NCI-H187 treated with DMSO at 0.1 percent for 48 hours (cell line): ENCODE results near the gene ARL5A.

ENCODE experiments used
- DNase-seq: peaks from one replicate; lab custom pipeline; 2025; lab: John Stamatoyannopoulos, UW

The ARL5A gene

GRCh38 chr2:151766437-151767153, 61.6 kb downstream of the ARL5A start:
- DNase-seq, result no peak

GRCh38 chr2:151765760-151766410, 62.3 kb downstream of the ARL5A start:
- DNase-seq, result no peak

- DNase-seq, result no peak
Observed at GRCh38 chr2:151762694-151763093, 65.5 kb downstream of the ARL5A start.

- no peak for DNase-seq
Observed at GRCh38 chr2:151761687-151762086, 66.5 kb downstream of the ARL5A start.

GRCh38 chr2:151761193-151761592, 67.0 kb downstream of the ARL5A start:
- no peak for DNase-seq

GRCh38 chr2:151760139-151760650, 68.0 kb downstream of the ARL5A start:
- DNase-seq, result no peak

GRCh38 chr2:151758744-151759143, 69.5 kb downstream of the ARL5A start:
- DNase-seq, result no peak

- no peak for DNase-seq
Observed at GRCh38 chr2:151757861-151758260, 70.4 kb downstream of the ARL5A start.

GRCh38 chr2:151756820-151757219, 71.4 kb downstream of the ARL5A start:
- no peak for DNase-seq

GRCh38 chr2:151754253-151754897, 73.8 kb downstream of the ARL5A start:
- no peak for DNase-seq

- DNase-seq, result no peak
Observed at GRCh38 chr2:151753540-151753939, 74.7 kb downstream of the ARL5A start.
